ENCODE data around the gene RPL9. TPM values are rescaled to one million over a fixed set of nuclear protein-coding genes. Genes with fewer than 3 reads are reported as not detected.
"Not testable (repeated sequence)": the region's sequence is repeated elsewhere in the genome, so short reads cannot be mapped to it uniquely, and the experiment has no call there.

The RPL9 gene
- total RNA-seq, 1 experiment from 2014 or later, result 3,912 TPM

GRCh38 chr4:39425297-39425696, 33.4 kb downstream of the RPL9 start:
- DNase-seq (ENCODE audit: low read depth), result not testable (repeated sequence)

- DNase-seq (ENCODE audit: low read depth), result no peak
Measured at GRCh38 chr4:39422247-39422646, 36.5 kb downstream of the RPL9 start.

GRCh38 chr4:39415678-39416283, 42.9 kb downstream of the RPL9 start:
- DNase-seq (ENCODE audit: low read depth), result no peak

- DNase-seq (ENCODE audit: low read depth), result not testable (repeated sequence)
Measured at GRCh38 chr4:39411561-39411960, 47.2 kb downstream of the RPL9 start.

- no peak for DNase-seq (ENCODE audit: low read depth)
Measured at GRCh38 chr4:39410415-39410814, 48.3 kb downstream of the RPL9 start.

- no peak for DNase-seq (ENCODE audit: low read depth)
Measured at GRCh38 chr4:39407584-39407885, 51.2 kb downstream of the RPL9 start.

- no peak for DNase-seq (ENCODE audit: low read depth)
Measured at GRCh38 chr4:39406763-39407583, 51.7 kb downstream of the RPL9 start, which contains the start of gene KLB. Gene KLB, plus strand, starts transcription at chr4:39406930. Its CDS starts 20 bp downstream, at chr4:39406950.

Other genes with a start within 250 kb of the RPL9 start
- gene RFC1, start 92.6 kb downstream of the RPL9 start, total RNA-seq (2014; rRNA removed; shearing (Covaris generic)), result 36.6 and 43.7 TPM in 2 replicates
- not detected in 2 replicates for gene KLB, start 52.0 kb downstream of the RPL9 start, total RNA-seq (2014; rRNA removed; shearing (Covaris generic))
- gene LIAS, start 134 bp upstream of the RPL9 start, total RNA-seq (2014; rRNA removed; shearing (Covaris generic)), result 18.1 and 22.7 TPM in 2 replicates
- 54.9 and 90.9 TPM in 2 replicates for gene UGDH, start 68.5 kb upstream of the RPL9 start, total RNA-seq (2014; rRNA removed; shearing (Covaris generic))
- gene SMIM14, start 179.9 kb upstream of the RPL9 start, total RNA-seq (2014; rRNA removed; shearing (Covaris generic)), result 25.3 and 30.1 TPM in 2 replicates
- 20.2 and 20.4 TPM in 2 replicates for gene UBE2K, start 239.2 kb upstream of the RPL9 start, total RNA-seq (2014; rRNA removed; shearing (Covaris generic))